ENCODE data around the gene FBXW12.

DNA sequence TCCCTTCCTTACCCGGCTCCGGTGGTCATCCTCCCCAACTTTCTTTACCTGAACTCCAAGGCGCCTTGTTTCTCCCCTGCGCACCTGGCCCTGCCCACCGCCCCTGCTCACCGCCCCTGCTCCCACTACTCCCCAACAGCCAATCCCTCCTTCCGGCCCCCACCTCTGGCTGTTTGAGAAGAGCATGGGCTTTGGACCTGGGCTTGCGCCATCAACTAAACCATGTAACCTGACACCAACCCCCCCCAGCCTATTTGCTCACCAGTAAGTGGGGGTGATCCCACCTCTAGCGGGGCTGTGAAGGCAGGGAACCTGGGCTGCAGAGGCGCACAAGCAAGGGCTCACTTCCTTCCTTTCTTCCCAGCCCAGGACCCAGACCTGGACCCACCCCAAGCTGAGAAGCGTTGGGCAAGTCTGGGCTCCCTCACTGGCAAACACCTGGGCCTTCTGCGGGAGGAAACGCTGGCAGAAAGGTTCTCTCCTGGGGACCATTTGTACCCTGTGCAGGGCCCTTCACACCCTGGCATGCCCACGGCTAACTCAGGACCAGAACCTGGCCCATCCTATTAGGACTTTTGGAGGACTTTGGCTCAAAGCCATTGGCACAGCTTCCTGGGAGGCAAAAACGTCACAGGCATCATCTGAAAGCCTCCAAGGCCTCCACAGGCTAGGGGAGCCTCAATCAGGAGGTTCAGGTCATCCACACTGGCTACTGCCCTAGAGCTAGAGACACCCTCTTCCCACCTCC lies 58.1 kb downstream of the FBXW12 start, which contains the start of gene PLXNB1:
- TF ChIP-seq EZH2phosphoT487 (IDR thresholded peaks at IDR 0.05; ENCODE audit: insufficient read depth, low read depth) (no peak), EZH2 (IDR thresholded peaks at IDR 0.05; ENCODE audit: insufficient read depth, poor library complexity, severe bottlenecking) (no peak)
